KBM-7 (cell line): ENCODE measurements around the gene RXRA.

Source experiments
- DNase-seq: peaks from one replicate; pipeline ENCODE4 v3.0.0-alpha.2; 2015
- in situ Hi-C: fragments of 300-500 bp; cut with MboI; formaldehyde crosslinking; loops from 2 replicates; pipeline ENCODE4 v1.14.3; 2020; ENCODE audit warnings: low sequenced_read_pairs, low pct_unique_long_range_greater_than_20kb, mixed read lengths

Gene RXRA

GRCh38 chr9:134345737-134346136 lies 19.5 kb downstream of the RXRA start:
- in situ Hi-C loops = no loop called here
- no peak for DNase-seq

GRCh38 chr9:134346151-134346550 lies 19.9 kb downstream of the RXRA start:
- in situ Hi-C loops = no loop called here
- no peak for DNase-seq

GRCh38 chr9:134346840-134347583 lies 20.8 kb downstream of the RXRA start:
- in situ Hi-C loops = no loop called here
- DNase-seq = no peak

GRCh38 chr9:134347996-134348395 lies 21.7 kb downstream of the RXRA start:
- no peak for DNase-seq
- in situ Hi-C loops = no loop called here

- no peak for DNase-seq
- in situ Hi-C loops = no loop called here
These were observed 22.3 kb downstream of the RXRA start for GRCh38 chr9:134348404-134349155.

- in situ Hi-C loops = no loop called here
- no peak for DNase-seq
These were observed 23.7 kb downstream of the RXRA start for GRCh38 chr9:134349936-134350335.

- in situ Hi-C loops = no loop called here
These were observed 24.2 kb downstream of the RXRA start for GRCh38 chr9:134350416-134350994.

GRCh38 chr9:134351606-134352176 lies 25.4 kb downstream of the RXRA start:
- in situ Hi-C loops = no loop called here
- no peak for DNase-seq

More at GRCh38 chr9:134350416-134350994, 24.2 kb downstream of the RXRA start:
- no peak for DNase-seq

- in situ Hi-C loops = no loop called here
These were observed 26.1 kb downstream of the RXRA start for GRCh38 chr9:134352247-134352933.

GRCh38 chr9:134353539-134353938 lies 27.3 kb downstream of the RXRA start:
- no peak for DNase-seq
- in situ Hi-C loops = no loop called here

More at GRCh38 chr9:134352247-134352933, 26.1 kb downstream of the RXRA start:
- DNase-seq = no peak

- in situ Hi-C loops = no loop called here
- DNase-seq = no peak
These were observed 28.9 kb downstream of the RXRA start for GRCh38 chr9:134355158-134355557.

- in situ Hi-C loops = no loop called here
- DNase-seq = no peak
These were observed 29.5 kb downstream of the RXRA start for GRCh38 chr9:134355561-134356279.

GRCh38 chr9:134356496-134357470 lies 30.5 kb downstream of the RXRA start:
- no peak for DNase-seq
- in situ Hi-C loops = no loop called here

- in situ Hi-C loops = no loop called here
- DNase-seq = no peak
These were observed 31.4 kb downstream of the RXRA start for GRCh38 chr9:134357631-134358025.

- in situ Hi-C loops = no loop called here
- no peak for DNase-seq
These were observed 31.9 kb downstream of the RXRA start for GRCh38 chr9:134358026-134358661.

GRCh38 chr9:134358662-134359319 lies 32.5 kb downstream of the RXRA start:
- in situ Hi-C loops = no loop called here

More at GRCh38 chr9:134358662-134359319, 32.5 kb downstream of the RXRA start:
- DNase-seq = no peak
